Fibroblast of the aortic adventitia (primary cell): Measurements from ENCODE around the gene EMILIN2. TPM values are rescaled to one million over a fixed set of nuclear protein-coding genes. Genes with fewer than 3 reads are reported as not detected.
"Not testable (repeated sequence)": the region's sequence is repeated elsewhere in the genome, so short reads cannot be mapped to it uniquely, and the experiment has no call there.

Experiments used
- DNase-seq: peaks from one replicate; pipeline ENCODE4 v3.0.0-alpha.2; 2010; ENCODE audit warnings: low read depth
- H3K4me3 ChIP-seq: 2 replicates; pipeline ENCODE4 v1.5.1; 2011; ENCODE audit warnings: low read depth, mild to moderate bottlenecking, control low read depth, low read length, moderate library complexity
- CTCF ChIP-seq: IDR thresholded peaks from 2 replicates; pipeline ENCODE4 v1.5.1; 2011; ENCODE audit warnings: mild to moderate bottlenecking, low read length, control low read depth, inconsistent platforms; ENCODE audit not compliant: insufficient read depth
- total RNA-seq: library from RNA; depleted of rRNA; stranded (reverse); fragments of >200 nt; gene quantifications from 2 replicates; pipeline ENCODE4 v1.2.3, GENCODE V29; 2012; ENCODE audit warnings: low replicate concordance

The EMILIN2 gene
- total RNA-seq, 1 donor, result 11.2 TPM

- no peak for DNase-seq
- no peak overlapping the region for H3K4me3 ChIP-seq
- TF ChIP-seq CTCF, result no peak
These were observed 1.6 kb upstream of the EMILIN2 start for GRCh38 chr18:2845172-2845571.

- peak; percentile 51 for DNase-seq
- H3K4me3 ChIP-seq, result peak overlapping the region; percentile 67
- no peak for TF ChIP-seq CTCF
These were observed 776 bp downstream of the EMILIN2 start for GRCh38 chr18:2847317-2848246.

- DNase-seq, result peak; percentile 14
- H3K4me3 ChIP-seq, result peak overlapping the region; percentile 53
- TF ChIP-seq CTCF, result no peak
These were observed 1.7 kb downstream of the EMILIN2 start for GRCh38 chr18:2848247-2849246.

- no peak for DNase-seq
These were observed 4.0 kb downstream of the EMILIN2 start for GRCh38 chr18:2850816-2851215.

GRCh38 chr18:2851771-2852170 is 5.0 kb downstream of the EMILIN2 start:
- no peak for DNase-seq
- H3K4me3 ChIP-seq, result no peak overlapping the region
- TF ChIP-seq CTCF, result no peak

More at GRCh38 chr18:2850816-2851215, 4.0 kb downstream of the EMILIN2 start:
- H3K4me3 ChIP-seq, result no peak overlapping the region
- TF ChIP-seq CTCF, result no peak

- DNase-seq, H3K4me3 ChIP-seq: not testable (repeated sequence)
These were observed 5.7 kb downstream of the EMILIN2 start for GRCh38 chr18:2852460-2852859.
